Stimulated activated naive CD8-positive, alpha-beta T cell treated with anti-CD3 and anti-CD28 coated beads, Interleukin-15, Interleukin-2, amounts not matched to agents 100 ng/mL and 50 ng/mL, for 24 hours (primary cell): ENCODE results near the gene RAB7B.
"Not testable (repeated sequence)": the region's sequence is repeated elsewhere in the genome, so short reads cannot be mapped to it uniquely, and the experiment has no call there.

Experiments
- H3K27ac Mint-ChIP-seq: one replicate; pipeline ENCODE4 v1.8.0; 2021; ENCODE audit warnings: mild to moderate bottlenecking, mixed read lengths
- H3K27me3 Mint-ChIP-seq: one replicate; pipeline ENCODE4 v1.8.0; 2021; ENCODE audit warnings: mixed read lengths
- H3K36me3 Mint-ChIP-seq: one replicate; pipeline ENCODE4 v1.8.0; 2021; ENCODE audit warnings: low read depth, mixed read lengths
- H3K4me1 Mint-ChIP-seq: one replicate; pipeline ENCODE4 v1.8.0; 2021; ENCODE audit warnings: low read depth, mixed read lengths
- H3K4me3 Mint-ChIP-seq: one replicate; pipeline ENCODE4 v1.8.0; 2021; ENCODE audit warnings: mild to moderate bottlenecking, mixed read lengths
- H3K9me3 Mint-ChIP-seq: one replicate; pipeline ENCODE4 v1.8.0; 2021; ENCODE audit warnings: mixed read lengths

Gene RAB7B

GRCh38 chr1:206012086-206012859 lies 9.1 kb upstream of the RAB7B start:
- H3K9me3 Mint-ChIP-seq = no peaks in the 10 kb centered on the region
- H3K4me3 Mint-ChIP-seq = no peak overlapping the region
- H3K27ac Mint-ChIP-seq = peak overlapping the region; percentile 79
- peaks cover 34% of the 10 kb centered on the region for H3K4me1 Mint-ChIP-seq
- H3K27me3 Mint-ChIP-seq = no peaks in the 10 kb centered on the region
- H3K36me3 Mint-ChIP-seq = no peaks in the 10 kb centered on the region

DNA sequence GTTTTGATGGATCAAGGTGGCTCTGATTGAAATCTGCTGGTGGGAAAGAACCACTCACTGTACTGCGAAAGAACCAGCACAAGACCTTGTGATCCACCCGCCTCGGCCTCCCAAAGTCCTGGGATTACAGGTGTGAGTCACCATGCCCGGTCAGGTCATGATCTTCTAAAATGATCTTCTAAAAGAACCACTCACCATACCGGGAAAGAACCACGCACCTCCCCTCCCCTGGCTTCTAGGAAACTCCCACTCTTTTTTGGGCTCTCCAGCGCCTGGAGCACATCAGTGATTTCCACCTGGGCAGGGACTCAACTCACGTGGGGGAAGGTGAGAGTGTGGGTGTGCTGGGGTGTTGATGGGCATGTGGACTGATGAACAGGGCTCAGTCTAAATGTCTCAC lies 7.9 kb upstream of the RAB7B start:
- Mint-ChIP-seq H3K4me3 (no peak overlapping the region), H3K27ac (peak overlapping the region; percentile 41), H3K4me1 (peaks cover 34% of the 10 kb centered on the region), H3K36me3 (no peaks in the 10 kb centered on the region), H3K9me3 (no peaks in the 10 kb centered on the region), H3K27me3 (peaks cover 8% of the 10 kb centered on the region)

- Mint-ChIP-seq H3K36me3 (no peaks in the 10 kb centered on the region), H3K27ac (no peak overlapping the region), H3K27me3 (peaks cover 9% of the 10 kb centered on the region), H3K4me1 (peaks cover 34% of the 10 kb centered on the region), H3K4me3 (no peak overlapping the region), H3K9me3 (no peaks in the 10 kb centered on the region)
Measured at GRCh38 chr1:206010060-206010459, 6.9 kb upstream of the RAB7B start.

DNA sequence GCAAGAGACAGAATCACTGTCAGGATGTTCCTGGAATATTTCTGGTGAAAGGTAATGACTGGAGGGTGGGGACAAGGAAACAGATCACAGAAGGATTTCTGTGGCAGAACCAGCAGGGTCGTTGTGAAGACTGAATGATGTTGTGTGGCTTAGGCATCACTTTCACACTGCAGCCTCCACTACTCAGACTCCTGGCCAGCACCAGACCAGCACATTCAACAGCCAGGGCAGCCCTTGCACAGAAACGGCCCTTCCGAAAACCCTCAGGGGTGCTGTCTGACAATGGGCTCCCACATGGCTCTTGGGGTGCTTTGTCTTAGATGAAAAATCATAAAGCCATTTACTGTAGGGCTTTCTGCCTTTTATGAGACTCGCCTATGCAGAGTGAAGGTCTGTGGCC lies 3.8 kb upstream of the RAB7B start:
- H3K27ac Mint-ChIP-seq = no peak overlapping the region
- no peaks in the 10 kb centered on the region for H3K9me3 Mint-ChIP-seq
- H3K4me1 Mint-ChIP-seq = peaks cover 37% of the 10 kb centered on the region

DNA sequence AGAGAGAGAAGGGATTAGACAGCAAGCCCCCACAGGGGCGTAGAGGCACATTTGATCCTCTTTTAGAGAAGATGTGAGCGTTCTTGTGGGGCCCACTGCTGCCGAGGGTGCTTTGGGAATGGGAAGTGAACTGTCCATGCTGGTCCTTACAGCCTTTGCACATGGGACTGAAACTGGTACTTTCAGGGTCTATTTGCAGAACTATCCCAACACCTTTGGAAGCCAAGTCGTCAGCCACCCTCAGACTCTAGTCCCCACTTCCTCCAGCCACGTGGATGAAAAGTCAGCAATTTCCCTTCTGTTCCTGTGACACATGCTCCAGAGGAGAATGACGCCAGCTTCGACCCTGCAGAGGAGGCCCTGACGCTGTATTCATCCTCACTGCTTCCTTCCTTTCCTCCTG lies 2.6 kb upstream of the RAB7B start:
- Mint-ChIP-seq H3K27me3 (peaks cover 9% of the 10 kb centered on the region), H3K36me3 (no peaks in the 10 kb centered on the region)

More for the DNA sequence above, 3.8 kb upstream of the RAB7B start:
- H3K4me3 Mint-ChIP-seq = no peak overlapping the region
- H3K27me3 Mint-ChIP-seq = peaks cover 9% of the 10 kb centered on the region
- H3K36me3 Mint-ChIP-seq = no peaks in the 10 kb centered on the region

GRCh38 chr1:206005234-206005633 lies 2.0 kb upstream of the RAB7B start:
- no peaks in the 10 kb centered on the region for H3K36me3 Mint-ChIP-seq
- H3K9me3 Mint-ChIP-seq = no peaks in the 10 kb centered on the region

More for the DNA sequence above, 2.6 kb upstream of the RAB7B start:
- Mint-ChIP-seq H3K9me3 (no peaks in the 10 kb centered on the region), H3K4me1 (peaks cover 37% of the 10 kb centered on the region), H3K4me3 (no peak overlapping the region), H3K27ac (no peak overlapping the region)

GRCh38 chr1:206004826-206005225 lies 1.6 kb upstream of the RAB7B start:
- no peak overlapping the region for H3K4me3 Mint-ChIP-seq
- H3K4me1 Mint-ChIP-seq = peaks cover 42% of the 10 kb centered on the region
- H3K27me3 Mint-ChIP-seq = peaks cover 9% of the 10 kb centered on the region
- H3K36me3 Mint-ChIP-seq = no peaks in the 10 kb centered on the region
- no peaks in the 10 kb centered on the region for H3K9me3 Mint-ChIP-seq
- H3K27ac Mint-ChIP-seq = peak overlapping the region; percentile 6

More at GRCh38 chr1:206005234-206005633, 2.0 kb upstream of the RAB7B start:
- Mint-ChIP-seq H3K27ac (no peak overlapping the region), H3K27me3 (peaks cover 9% of the 10 kb centered on the region), H3K4me3 (no peak overlapping the region), H3K4me1 (peaks cover 38% of the 10 kb centered on the region)

GRCh38 chr1:206003854-206004800 lies 932 bp upstream of the RAB7B start:
- Mint-ChIP-seq H3K4me3 (no peak overlapping the region), H3K4me1 (peaks cover 42% of the 10 kb centered on the region), H3K27ac (peak overlapping the region; percentile 6), H3K36me3 (no peaks in the 10 kb centered on the region), H3K9me3 (no peaks in the 10 kb centered on the region), H3K27me3 (peaks cover 9% of the 10 kb centered on the region)

- Mint-ChIP-seq H3K4me3 (no peak overlapping the region), H3K9me3 (no peaks in the 10 kb centered on the region), H3K27ac (no peak overlapping the region), H3K36me3 (no peaks in the 10 kb centered on the region), H3K4me1 (peaks cover 42% of the 10 kb centered on the region), H3K27me3 (peaks cover 11% of the 10 kb centered on the region)
Measured at GRCh38 chr1:206002160-206002559, 1.0 kb downstream of the RAB7B start.

GRCh38 chr1:206001476-206001888 lies 1.7 kb downstream of the RAB7B start:
- Mint-ChIP-seq H3K36me3 (no peaks in the 10 kb centered on the region), H3K4me1 (peaks cover 45% of the 10 kb centered on the region), H3K27me3 (peaks cover 11% of the 10 kb centered on the region), H3K9me3 (no peaks in the 10 kb centered on the region), H3K27ac (peak overlapping the region; percentile 61), H3K4me3 (no peak overlapping the region)

GRCh38 chr1:206000641-206001339 lies 2.4 kb downstream of the RAB7B start:
- H3K9me3 Mint-ChIP-seq = no peaks in the 10 kb centered on the region
- H3K4me1 Mint-ChIP-seq = peaks cover 46% of the 10 kb centered on the region
- H3K27me3 Mint-ChIP-seq = peaks cover 5% of the 10 kb centered on the region
- H3K4me3 Mint-ChIP-seq = peak overlapping the region; percentile 8
- no peaks in the 10 kb centered on the region for H3K36me3 Mint-ChIP-seq
- H3K27ac Mint-ChIP-seq = peak overlapping the region; percentile 61

- H3K27me3 Mint-ChIP-seq = peaks cover 5% of the 10 kb centered on the region
- H3K27ac Mint-ChIP-seq = no peak overlapping the region
- peaks cover 35% of the 10 kb centered on the region for H3K4me1 Mint-ChIP-seq
- H3K9me3 Mint-ChIP-seq = no peaks in the 10 kb centered on the region
- no peak overlapping the region for H3K4me3 Mint-ChIP-seq
- H3K36me3 Mint-ChIP-seq = no peaks in the 10 kb centered on the region
Measured at GRCh38 chr1:205998457-205999241, 4.5 kb downstream of the RAB7B start.

DNA sequence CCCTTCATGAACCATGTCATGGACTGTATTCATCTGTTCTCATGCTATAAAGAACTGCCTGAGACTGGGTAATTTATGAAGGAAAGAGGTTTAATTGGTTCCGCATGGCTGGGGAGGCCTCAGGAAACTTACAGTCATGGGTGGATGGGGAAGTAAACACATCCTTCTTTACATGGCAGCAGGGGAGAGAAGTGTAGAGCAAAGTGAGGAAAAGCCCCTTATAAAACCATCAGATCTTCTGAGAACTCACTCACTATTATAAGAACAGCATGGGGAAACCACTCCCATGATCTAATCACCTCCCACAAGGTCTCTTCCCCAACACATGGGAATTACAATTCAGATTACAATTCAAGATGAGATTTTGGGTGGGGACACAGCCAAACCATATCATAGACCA lies 6.6 kb downstream of the RAB7B start:
- H3K4me1 Mint-ChIP-seq = peaks cover 23% of the 10 kb centered on the region
- not testable (repeated sequence) for H3K27ac Mint-ChIP-seq, H3K4me3 Mint-ChIP-seq, H3K27me3 Mint-ChIP-seq, H3K36me3 Mint-ChIP-seq, H3K9me3 Mint-ChIP-seq

- Mint-ChIP-seq H3K9me3 (no peaks in the 10 kb centered on the region), H3K27me3 (peaks cover 18% of the 10 kb centered on the region), H3K4me3 (no peak overlapping the region), H3K4me1 (peaks cover 4% of the 10 kb centered on the region), H3K27ac (no peak overlapping the region), H3K36me3 (no peaks in the 10 kb centered on the region)
Measured at GRCh38 chr1:205994346-205994745, 8.8 kb downstream of the RAB7B start.
